Measurements from ENCODE around the gene DMPK. TPM values are rescaled to one million over a fixed set of nuclear protein-coding genes. Genes with fewer than 3 reads are reported as not detected.

The DMPK gene
- total and polyA plus RNA-seq, 2 donors (not counting 1 experiment from before 2014, with no cell fraction given): 54.7 to 115 TPM

GRCh38 chr19:45785097-45785496, 2.8 kb upstream of the DMPK start:
- no peak overlapping the region for H3K4me3 ChIP-seq (replicated peaks in 1 of 4; ENCODE audit: control extremely low read depth in 1 of 4, insufficient read depth in 1 of 4, low read depth in 3 of 4, low read length in 4 of 4)
- H3K9me3 ChIP-seq (ENCODE audit: control insufficient read depth, insufficient read depth, low read depth, low read length): no peaks in the 10 kb centered on the region
- H3K27me3 ChIP-seq (ENCODE audit: control insufficient read depth, insufficient read depth, low read length): no peaks in the 10 kb centered on the region
- H3K36me3 ChIP-seq (ENCODE audit: control insufficient read depth, insufficient read depth, low read length): peaks cover 31% of the 10 kb centered on the region
- H3K27ac ChIP-seq (ENCODE audit: insufficient read depth, low read length): peak overlapping the region; percentile 8
- H2AFZ ChIP-seq (ENCODE audit: low read length): no peak overlapping the region
- no peak overlapping the region for H3K4me2 ChIP-seq (ENCODE audit: extremely low read depth, insufficient read depth, low read length)
- no peak overlapping the region for H3K9ac ChIP-seq (ENCODE audit: insufficient read depth, low read length)
- peaks cover 25% of the 10 kb centered on the region for H3K4me1 ChIP-seq (ENCODE audit: control insufficient read depth, extremely low read depth, insufficient read depth, low read length)
- no peaks in the 10 kb centered on the region for H4K20me1 ChIP-seq (ENCODE audit: control insufficient read depth, extremely low read depth, insufficient read depth, low read length)
- no peak for TF ChIP-seq CTCF (conservative IDR thresholded peaks at IDR 0.05 in 1 of 2, IDR thresholded peaks at IDR 0.05 in 1 of 2; ENCODE audit: low read depth in 1 of 2, low read length in 2 of 2)
- TF ChIP-seq EZH2 (IDR thresholded peaks at IDR 0.05; ENCODE audit: low read length, missing control alignments): no peak
- no peak for DNase-seq (ENCODE audit: low read depth in 2 of 2)
- H3K79me2 ChIP-seq (ENCODE audit: control insufficient read depth, insufficient read depth, low read length): peaks cover 12% of the 10 kb centered on the region

GRCh38 chr19:45784096-45784495, 1.8 kb upstream of the DMPK start:
- H3K79me2 ChIP-seq (ENCODE audit: control insufficient read depth, insufficient read depth, low read length): peaks cover 12% of the 10 kb centered on the region
- no peak overlapping the region for H2AFZ ChIP-seq (ENCODE audit: low read length)
- H3K4me1 ChIP-seq (ENCODE audit: control insufficient read depth, extremely low read depth, insufficient read depth, low read length): peaks cover 25% of the 10 kb centered on the region
- H3K9me3 ChIP-seq (ENCODE audit: control insufficient read depth, insufficient read depth, low read depth, low read length): no peaks in the 10 kb centered on the region
- peak overlapping the region; percentile 67 for H3K9ac ChIP-seq (ENCODE audit: insufficient read depth, low read length)
- TF ChIP-seq EZH2 (IDR thresholded peaks at IDR 0.05; ENCODE audit: low read length, missing control alignments): no peak
- no peaks in the 10 kb centered on the region for H3K27me3 ChIP-seq (ENCODE audit: control insufficient read depth, insufficient read depth, low read length)
- H3K27ac ChIP-seq (ENCODE audit: insufficient read depth, low read length): peak overlapping the region; percentile 90
- no peak overlapping the region for H3K4me3 ChIP-seq (replicated peaks in 1 of 4; ENCODE audit: control extremely low read depth in 1 of 4, insufficient read depth in 1 of 4, low read depth in 3 of 4, low read length in 4 of 4)
- DNase-seq (ENCODE audit: low read depth in 2 of 2): no peak
- peaks cover 31% of the 10 kb centered on the region for H3K36me3 ChIP-seq (ENCODE audit: control insufficient read depth, insufficient read depth, low read length)
- no peaks in the 10 kb centered on the region for H4K20me1 ChIP-seq (ENCODE audit: control insufficient read depth, extremely low read depth, insufficient read depth, low read length)
- H3K4me2 ChIP-seq (ENCODE audit: extremely low read depth, insufficient read depth, low read length): no peak overlapping the region

GRCh38 chr19:45782820-45783785, 813 bp upstream of the DMPK start:
- DNase-seq (ENCODE audit: low read depth in 2 of 2): peak; percentile 65 to 75
- Histone ChIP-seq H2AFZ (ENCODE audit: low read length) (no peak overlapping the region), H3K36me3 (ENCODE audit: control insufficient read depth, insufficient read depth, low read length) (peaks cover 36% of the 10 kb centered on the region), H3K27me3 (ENCODE audit: control insufficient read depth, insufficient read depth, low read length) (no peaks in the 10 kb centered on the region), H4K20me1 (ENCODE audit: control insufficient read depth, extremely low read depth, insufficient read depth, low read length) (no peaks in the 10 kb centered on the region), H3K9ac (ENCODE audit: insufficient read depth, low read length) (peak overlapping the region; percentile 67), H3K9me3 (ENCODE audit: control insufficient read depth, insufficient read depth, low read depth, low read length) (no peaks in the 10 kb centered on the region), H3K79me2 (ENCODE audit: control insufficient read depth, insufficient read depth, low read length) (peaks cover 12% of the 10 kb centered on the region), H3K27ac (ENCODE audit: insufficient read depth, low read length) (peak overlapping the region; percentile 90), H3K4me3 (replicated peaks in 1 of 4; ENCODE audit: control extremely low read depth in 1 of 4, insufficient read depth in 1 of 4, low read depth in 3 of 4, low read length in 4 of 4) (peak overlapping the region in 3 of 4 experiments; percentile 7 to 81 (median 25)), H3K4me1 (ENCODE audit: control insufficient read depth, extremely low read depth, insufficient read depth, low read length) (peaks cover 25% of the 10 kb centered on the region), H3K4me2 (ENCODE audit: extremely low read depth, insufficient read depth, low read length) (peak overlapping the region; percentile 78)
- TF ChIP-seq CTCF (conservative IDR thresholded peaks at IDR 0.05 in 1 of 2, IDR thresholded peaks at IDR 0.05 in 1 of 2; ENCODE audit: low read depth in 1 of 2, low read length in 2 of 2) (peak in 1 of 2 donors; percentile 14), EZH2 (IDR thresholded peaks at IDR 0.05; ENCODE audit: low read length, missing control alignments) (no peak)

Data from fibroblast of lung (primary cell).